Spleen (tissue), 7 donors: ENCODE data around the gene CPLX1.
"Not testable (repeated sequence)": the region's sequence is repeated elsewhere in the genome, so short reads cannot be mapped to it uniquely, and the experiment has no call there.

Source experiments
- CTCF ChIP-seq, 11 experiments: fragments of 200-600 bp in 7 of 11; fragments of 450-650 bp in 4 of 11; sonication (generic) in 4 of 11; IDR thresholded peaks in 8 of 11; conservative IDR thresholded peaks in 3 of 11; 1 replicate in 7 of 11; 2 replicates in 4 of 11; pipeline versions ENCODE4 v1.4.0 to v1.8.0; 2016 to 2021; ENCODE audit warnings: antibody characterized with exemption in 11 of 11, inconsistent platforms in 4 of 11, mild to moderate bottlenecking in 1 of 11
- POLR2AphosphoS5 ChIP-seq, 3 donors: sonication (generic); formaldehyde crosslinking; IDR thresholded peaks; one replicate each; pipeline ENCODE4 v1.5.1; 2017; ENCODE audit warnings: antibody characterized with exemption in 3 of 3
- donor health status: DM: no; HTN: no; CAD: no; lungs with moderate emphysema.
- donor health status: DM: no; HTN: no; CAD: no.
- donor health status: DM: no; HTN: no; CAD: no.

GRCh38 chr4:775485-775884 is 50.4 kb downstream of the CPLX1 start:
- not testable (repeated sequence) for TF ChIP-seq POLR2AphosphoS5 (IDR thresholded peaks at IDR 0.05); CTCF (IDR thresholded peaks at IDR 0.05 in 8 of 11, conservative IDR thresholded peaks at IDR 0.05 in 3 of 11)
